Heart left ventricle (tissue), 16 donors: Measurements from ENCODE around the gene NGEF. TPM values are rescaled to one million over a fixed set of nuclear protein-coding genes. Genes with fewer than 3 reads are reported as not detected.
"Not testable (repeated sequence)": the region's sequence is repeated elsewhere in the genome, so short reads cannot be mapped to it uniquely, and the experiment has no call there.

Source experiments
- ATAC-seq, 4 donors: fragments of 200-7000 bp; cut with Tn5 transposase; one replicate each; pipeline ENCODE4 v1.9.1; 2020 to 2022; ENCODE audit warnings: moderate library complexity in 4 of 4, mild to moderate bottlenecking in 3 of 4, moderate number of reproducible peaks in 1 of 4
- DNase-seq, 5 donors: peaks; one replicate each; pipeline ENCODE4 v3.0.0-alpha.2; 2020
- H3K27ac ChIP-seq, 12 donors: fragments of 200-600 bp; sonication (generic) in 4 of 12; one replicate each; pipeline versions ENCODE4 v1.5.0 to v1.8.0; 2016 to 2022; ENCODE audit warnings: mild to moderate bottlenecking in 2 of 12
- H3K27me3 ChIP-seq, 9 donors: fragments of 200-600 bp; sonication (generic) in 2 of 9; one replicate each; pipeline versions ENCODE4 v1.5.1 to v1.8.0; 2016 to 2022; ENCODE audit warnings: mild to moderate bottlenecking in 3 of 9
- H3K36me3 ChIP-seq, 9 donors: fragments of 200-600 bp; sonication (generic) in 2 of 9; one replicate each; pipeline versions ENCODE4 v1.5.0 to v1.8.0; 2018 to 2022; ENCODE audit warnings: mild to moderate bottlenecking in 2 of 9
- H3K4me1 ChIP-seq, 12 donors: fragments of 200-600 bp; sonication (generic) in 4 of 12; one replicate each; pipeline versions ENCODE4 v1.5.0 to v1.8.0; 2016 to 2022; ENCODE audit warnings: mild to moderate bottlenecking in 3 of 12
- H3K4me3 ChIP-seq, 12 donors: fragments of 200-600 bp; sonication (generic) in 4 of 12; one replicate each; pipeline versions ENCODE4 v1.5.0 to v1.8.0; 2017 to 2022; ENCODE audit warnings: mild to moderate bottlenecking in 9 of 12, moderate library complexity in 4 of 12
- H3K9me3 ChIP-seq, 12 donors: fragments of 200-600 bp; sonication (generic) in 4 of 12; one replicate each; pipeline versions ENCODE4 v1.5.0 to v1.8.0; 2016 to 2022; ENCODE audit warnings: mild to moderate bottlenecking in 1 of 12
- CTCF ChIP-seq, 12 donors: fragments of 200-600 bp; sonication (generic) in 4 of 12; IDR thresholded peaks; one replicate each; pipeline versions ENCODE4 v1.5.0 to v1.8.0; 2018 to 2022; ENCODE audit warnings: antibody characterized with exemption in 12 of 12, mild to moderate bottlenecking in 5 of 12
- POLR2A ChIP-seq, 2 donors: fragments of 450-650 bp; IDR thresholded peaks; one replicate each; pipeline ENCODE4 v1.6.1; 2017; ENCODE audit warnings: antibody characterized with exemption in 2 of 2, mild to moderate bottlenecking in 2 of 2, moderate library complexity in 2 of 2
- WGBS, 4 donors: extraction: QIAGEN DNeasy Blood & Tissue Kit in 2 of 4; methylation state at CpG; one replicate each; pipeline versions ENCODE4 v1.1.5 to v1.1.7; 2013 to 2018; 5-methylcytosine and 5-hydroxymethylcytosine counted together
- intact Hi-C, 10 donors: fragments of 100-400 bp; cut with DNase I; formaldehyde crosslinking; loops; one replicate each; pipeline versions ENCODE4 v1.11.1 to v1.14.2; 2022
- polyA plus RNA-seq, 2 donors: library from polyadenylated mRNA; stranded (reverse); fragments of 200-250 nt; gene quantifications; one replicate each; pipeline ENCODE4 v1.2.3, GENCODE V29; 2013
- total RNA-seq, 9 donors: library from RNA; depleted of rRNA in 2 of 9; stranded (reverse); fragments of >200 nt in 2 of 9; fragmentation: NEBNext Ultra II Directional in 3 of 9; extraction: Animal tissue kit (Norgen Biotek cat#: 25700) in 3 of 9; gene quantifications; one replicate each; pipeline versions ENCODE4 v1.1.0 to v1.2.4, GENCODE V29; 2016 to 2023
- donor health status: ischemic (EF 13 %, LVEDD 7.1; RV severe dilation, severe dysfunction).
- donor health status: healthy with polysubstance abuse.
- donor health status: DM: no; HTN: yes; CAD: no.
- donor health status: DM: no; HTN: no; CAD: no.
- donor health status: ischemic (EF 25% LVEDD 6.9; RV normal size, moderate dysfunction).
- donor health status: ischemic (EF 25% LVEDD 5.7; RV mildly dilated, moderate dysfunction).
- donor health status: healthy.
- donor health status: DM: yes; HTN: yes; CAD: no.
- donor health status: ischemic (EF 35%, LVEDD 5.7; RV mildly dilated, moderate dysfunction).
- donor health status: nonischemic (EF 11% LVEDD 7.7; RV severe dilation, severe dysfunction).
- donor health status: DM: yes; HTN: yes; CAD: no.
- donor health status: PGD.
- donor health status: ischemic (EF 29% LVEDD 5.4; RV normal size, mild dysfunction).
- donor health status: nonischemic (EF 23%, LVEDD 6.1; RV moderate dilation, normal function).

The NGEF gene
- total and polyA plus RNA-seq, 11 donors: 0.15 to 0.62 (median 0.42) TPM; not detected in 4

DNA sequence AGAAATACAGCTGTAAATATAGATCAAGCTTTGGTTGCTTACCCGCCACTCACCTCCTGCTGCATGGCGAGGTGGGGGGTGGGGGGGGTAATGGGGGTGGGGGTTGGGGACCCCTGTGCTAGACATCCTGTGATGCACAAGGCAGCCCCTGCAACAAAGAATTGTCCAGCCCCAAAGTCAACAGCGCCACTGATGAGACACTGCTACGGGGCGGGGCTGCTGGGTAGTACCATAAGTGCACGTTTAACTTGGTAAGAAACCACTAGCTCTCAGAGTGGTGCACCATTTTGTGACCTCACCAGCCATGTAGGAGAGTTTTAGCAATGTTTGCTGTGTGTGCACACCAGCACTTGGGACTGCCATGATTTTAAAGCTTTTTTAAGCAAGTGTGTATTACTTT is 102.7 kb downstream of the NGEF start:
- ATAC-seq (no peak), DNase-seq (no peak)
- Histone ChIP-seq H3K9me3 (peaks cover 0 to 21% (median 8%) of the 10 kb centered on the region in 12 donors), H3K27me3 (peaks cover 0 to 36% (median 5%) of the 10 kb centered on the region in 9 donors), H3K27ac (no peak overlapping the region), H3K36me3 (no peaks in the 10 kb centered on the region), H3K4me1 (no peaks in the 10 kb centered on the region), H3K4me3 (no peak overlapping the region)
- intact Hi-C loops: no loop called here
- 85 to 98% (median 92%) methylated on average over 6 of the region's 6 CpGs for WGBS, 4 donors
- TF ChIP-seq POLR2A (IDR thresholded peaks at IDR 0.05) (no peak), CTCF (IDR thresholded peaks at IDR 0.05) (no peak)

GRCh38 chr2:232908695-232909094 is 104.4 kb downstream of the NGEF start:
- no peak overlapping the region for H3K27ac ChIP-seq
- intact Hi-C loops: no loop called here
- no peak for TF ChIP-seq CTCF (IDR thresholded peaks at IDR 0.05)
- TF ChIP-seq POLR2A (IDR thresholded peaks at IDR 0.05): no peak
- no peak overlapping the region for H3K4me3 ChIP-seq
- H3K9me3 ChIP-seq: peaks cover 0 to 21% (median 8%) of the 10 kb centered on the region in 12 donors
- ATAC-seq: no peak
- DNase-seq: no peak
- peaks cover 0 to 28% (median 5%) of the 10 kb centered on the region in 9 donors for H3K27me3 ChIP-seq
- 15 to 24% (median 23%) methylated on average over 6 of the region's 6 CpGs for WGBS, 4 donors
- H3K36me3 ChIP-seq: no peaks in the 10 kb centered on the region
- no peaks in the 10 kb centered on the region for H3K4me1 ChIP-seq

- DNase-seq, H3K4me3 ChIP-seq, H3K36me3 ChIP-seq, intact Hi-C loops, H3K4me1 ChIP-seq, H3K27ac ChIP-seq, ATAC-seq: not testable (repeated sequence)
- WGBS, 4 donors: 91 to 92% (median 92%) methylated on average over 9 of the region's 9 CpGs
- Histone ChIP-seq H3K9me3 (peaks cover 0 to 21% (median 8%) of the 10 kb centered on the region in 12 donors), H3K27me3 (peaks cover 0 to 28% (median 5%) of the 10 kb centered on the region in 9 donors)
These were observed 105.4 kb downstream of the NGEF start for GRCh38 chr2:232907718-232908085.

DNA sequence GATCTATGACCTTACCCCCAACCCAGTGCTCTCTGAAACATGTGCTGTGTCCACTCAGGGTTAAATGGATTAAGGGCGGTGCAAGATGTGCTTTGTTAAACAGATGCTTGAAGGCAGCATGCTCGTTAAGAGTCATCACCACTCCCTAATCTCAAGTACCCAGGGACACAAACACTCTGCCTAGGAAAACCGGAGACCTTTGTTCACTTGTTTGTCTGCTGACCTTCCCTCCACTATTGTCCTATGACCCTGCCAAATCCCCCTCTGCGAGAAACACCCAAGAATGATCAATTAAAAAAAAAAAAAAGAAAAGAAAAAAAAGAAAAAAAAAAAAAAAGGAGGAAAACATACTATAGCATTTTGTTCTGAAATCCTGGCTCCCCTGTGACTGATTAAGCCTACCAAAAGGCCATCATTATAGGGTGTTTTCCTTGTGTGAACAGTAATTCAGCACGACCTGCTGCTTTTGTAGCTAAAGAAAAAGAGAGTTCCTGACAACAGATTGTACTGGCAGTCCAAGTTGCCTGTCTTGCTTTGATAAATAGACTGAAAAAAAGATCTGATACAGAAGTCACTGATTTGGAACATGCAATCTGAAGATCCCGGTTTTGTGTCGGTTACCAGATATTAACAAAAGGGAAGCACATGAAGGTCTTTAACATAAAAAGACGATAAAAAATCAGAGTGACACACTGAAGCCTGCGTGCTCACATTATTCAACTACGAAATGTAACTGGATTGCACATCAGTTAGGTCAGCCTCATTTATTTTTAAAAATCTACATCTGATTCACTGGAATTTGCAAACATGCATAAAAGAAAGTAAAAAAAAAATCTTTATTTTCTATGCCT is 106.0 kb downstream of the NGEF start:
- H3K36me3 ChIP-seq, H3K27ac ChIP-seq, H3K4me1 ChIP-seq, ATAC-seq, DNase-seq, H3K4me3 ChIP-seq, intact Hi-C loops: not testable (repeated sequence)
- Histone ChIP-seq H3K9me3 (peaks cover 0 to 16% (median 6%) of the 10 kb centered on the region in 12 donors), H3K27me3 (peaks cover 0 to 28% (median 5%) of the 10 kb centered on the region in 9 donors)
- WGBS, 4 donors: 49 to 64% (median 60%) methylated on average over 7 to 10 of the region's 10 CpGs

DNA sequence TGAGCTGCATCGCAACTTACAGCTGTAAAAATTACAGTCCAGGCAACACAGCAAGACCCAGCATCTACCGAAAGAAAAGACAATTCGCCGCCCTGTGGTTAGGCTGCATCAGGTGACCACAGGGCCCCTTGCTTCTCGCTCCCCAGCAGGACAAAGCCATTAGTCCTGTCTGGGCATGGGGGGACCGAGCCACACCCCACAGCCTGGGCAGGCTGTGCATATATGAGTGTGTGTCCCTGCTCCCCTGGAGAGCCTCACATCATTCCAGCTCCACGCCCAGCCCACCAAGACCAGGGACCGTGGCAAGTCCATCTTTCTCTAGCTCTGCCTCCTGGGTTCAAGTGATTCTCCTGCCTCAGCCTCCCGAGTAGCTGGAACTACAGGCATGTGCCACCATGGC is 109.1 kb downstream of the NGEF start:
- TF ChIP-seq CTCF (IDR thresholded peaks at IDR 0.05) (no peak), POLR2A (IDR thresholded peaks at IDR 0.05) (no peak)
- DNase-seq: no peak
- no peak for ATAC-seq
- Histone ChIP-seq H3K4me3 (no peak overlapping the region), H3K36me3 (no peaks in the 10 kb centered on the region), H3K4me1 (peaks cover 0 to 9% (median 0%) of the 10 kb centered on the region in 12 donors), H3K27ac (no peak overlapping the region), H3K27me3 (peaks cover 0 to 23% (median 7%) of the 10 kb centered on the region in 9 donors), H3K9me3 (no peaks in the 10 kb centered on the region)
- intact Hi-C loops: no loop called here
- 77 to 84% (median 82%) methylated on average over 7 to 9 of the region's 9 CpGs for WGBS, 4 donors
